NCI-H146 treated with DMSO at 0.1 percent for 48 hours (cell line): ENCODE results near the gene GRIFIN.
"Not testable (repeated sequence)": the region's sequence is repeated elsewhere in the genome, so short reads cannot be mapped to it uniquely, and the experiment has no call there.

Experiments used
- DNase-seq: peaks from one replicate; lab custom pipeline; 2025; ENCODE audit not compliant: unreplicated experiment; lab: John Stamatoyannopoulos, UW

GRIFIN gene

GRCh38 chr7:2480070-2480408 is 3.8 kb upstream of the GRIFIN start:
- DNase-seq: no peak

- DNase-seq: no peak
Observed at GRCh38 chr7:2479276-2480069, 3.3 kb upstream of the GRIFIN start.

- DNase-seq: no peak
Observed at GRCh38 chr7:2478800-2479199, 2.6 kb upstream of the GRIFIN start.

GRCh38 chr7:2478399-2478785 is 2.2 kb upstream of the GRIFIN start:
- no peak for DNase-seq

GRCh38 chr7:2477447-2478398 is 1.5 kb upstream of the GRIFIN start:
- DNase-seq: no peak

GRCh38 chr7:2476776-2477446 is 713 bp upstream of the GRIFIN start:
- DNase-seq: no peak

- DNase-seq: no peak
Observed at GRCh38 chr7:2475678-2476015, 551 bp downstream of the GRIFIN start.

- no peak for DNase-seq
Observed at GRCh38 chr7:2474813-2475677, 1.2 kb downstream of the GRIFIN start.

- DNase-seq: no peak
Observed at GRCh38 chr7:2474224-2474623, 2.0 kb downstream of the GRIFIN start.

GRCh38 chr7:2473496-2474180 is 2.6 kb downstream of the GRIFIN start:
- DNase-seq: no peak

GRCh38 chr7:2472739-2473138 is 3.5 kb downstream of the GRIFIN start:
- no peak for DNase-seq

- DNase-seq: peak; percentile 43
Observed at GRCh38 chr7:2471396-2471795, 4.8 kb downstream of the GRIFIN start.

GRCh38 chr7:2471022-2471329 is 5.2 kb downstream of the GRIFIN start:
- no peak for DNase-seq

- no peak for DNase-seq
Observed at GRCh38 chr7:2470204-2471021, 5.8 kb downstream of the GRIFIN start.

GRCh38 chr7:2469460-2470203 is 6.6 kb downstream of the GRIFIN start:
- DNase-seq: not testable (repeated sequence)

GRCh38 chr7:2468227-2468626 is 8.0 kb downstream of the GRIFIN start:
- DNase-seq: no peak

GRCh38 chr7:2466675-2467074 is 9.5 kb downstream of the GRIFIN start:
- DNase-seq: no peak

- no peak for DNase-seq
Observed at GRCh38 chr7:2465928-2466327, 10.3 kb downstream of the GRIFIN start.

GRCh38 chr7:2462731-2463130 is 13.5 kb downstream of the GRIFIN start:
- no peak for DNase-seq
